H9 (cell line): ENCODE measurements around the gene FAM216A. TPM values are rescaled to one million over a fixed set of nuclear protein-coding genes. Genes with fewer than 3 reads are reported as not detected.

Source experiments
- DNase-seq: peaks from one replicate; pipeline ENCODE4 v3.0.0-alpha.2; 2017
- H2AFZ ChIP-seq: one replicate; pipeline ENCODE4 v1.6.1; 2013; ENCODE audit warnings: mild to moderate bottlenecking, low read length, control low read depth, moderate library complexity
- H2AK5ac ChIP-seq: 2 replicates; pipeline ENCODE4 v1.6.1; 2013; ENCODE audit warnings: low read length, control low read depth, mixed read lengths; ENCODE audit not compliant: insufficient read length
- H2BK120ac ChIP-seq: one replicate; pipeline ENCODE4 v1.6.1; 2013; ENCODE audit warnings: low read depth, mild to moderate bottlenecking, low read length, control low read depth, inconsistent platforms; ENCODE audit not compliant: poor library complexity, severe bottlenecking
- H2BK12ac ChIP-seq: 2 replicates; pipeline ENCODE4 v1.6.1; 2013; ENCODE audit warnings: low read length, control low read depth, mixed read lengths, low read depth; ENCODE audit not compliant: insufficient read length
- H2BK15ac ChIP-seq: 2 replicates; pipeline ENCODE4 v1.6.1; 2013; ENCODE audit warnings: low read depth, low read length, control low read depth
- H2BK20ac ChIP-seq: one replicate; pipeline ENCODE4 v1.6.1; 2013; ENCODE audit warnings: low read depth, mild to moderate bottlenecking, low read length, control low read depth, inconsistent platforms; ENCODE audit not compliant: poor library complexity, severe bottlenecking
- H2BK5ac ChIP-seq: 2 replicates; pipeline ENCODE4 v1.6.1; 2013; ENCODE audit warnings: low read length, control low read depth, mixed read lengths; ENCODE audit not compliant: insufficient read length
- H3K14ac ChIP-seq: 2 replicates; pipeline ENCODE4 v1.6.1; 2013; ENCODE audit warnings: low read length, control low read depth; ENCODE audit not compliant: insufficient read depth
- H3K18ac ChIP-seq: 2 replicates; pipeline ENCODE4 v1.6.1; 2013; ENCODE audit warnings: low read depth, mild to moderate bottlenecking, mixed read lengths, low read length, control low read depth; ENCODE audit not compliant: insufficient read length
- H3K23ac ChIP-seq: 2 replicates; pipeline ENCODE4 v1.6.1; 2013; ENCODE audit warnings: low read length, control low read depth, mixed read lengths, low read depth; ENCODE audit not compliant: insufficient read length
- H3K23me2 ChIP-seq: 2 replicates; pipeline ENCODE4 v1.6.1; 2013; ENCODE audit warnings: low read depth, mild to moderate bottlenecking, mixed read lengths, low read length, control low read depth; ENCODE audit not compliant: insufficient read length, poor library complexity, severe bottlenecking
- H3K27ac ChIP-seq: 2 replicates; pipeline ENCODE4 v1.5.1; 2013; ENCODE audit warnings: low read length, control low read depth, mixed read lengths, low read depth; ENCODE audit not compliant: insufficient read length
- H3K27me3 ChIP-seq: 2 replicates; pipeline ENCODE4 v1.6.1; 2013; ENCODE audit warnings: low read length, control low read depth, inconsistent platforms; ENCODE audit not compliant: insufficient read depth
- H3K4ac ChIP-seq: 2 replicates; pipeline ENCODE4 v1.6.1; 2013; ENCODE audit warnings: low read depth, mild to moderate bottlenecking, control low read depth, inconsistent platforms, low read length, moderate library complexity
- H3K4me1 ChIP-seq: 2 replicates; pipeline ENCODE4 v1.6.1; 2013; ENCODE audit warnings: low read length, control low read depth, inconsistent platforms; ENCODE audit not compliant: insufficient read depth
- H3K4me2 ChIP-seq: 2 replicates; pipeline ENCODE4 v1.6.1; 2013; ENCODE audit warnings: low read length, control low read depth, mixed read lengths; ENCODE audit not compliant: insufficient read length, insufficient read depth
- H3K56ac ChIP-seq: 2 replicates; pipeline ENCODE4 v1.6.1; 2013; ENCODE audit warnings: low read depth, mild to moderate bottlenecking, mixed read lengths, low read length, control low read depth; ENCODE audit not compliant: insufficient read length
- H3K79me1 ChIP-seq: 2 replicates; pipeline ENCODE4 v1.6.1; 2013; ENCODE audit warnings: low read depth, mild to moderate bottlenecking, moderate library complexity, low read length, control low read depth, inconsistent platforms; ENCODE audit not compliant: insufficient read depth, poor library complexity, severe bottlenecking
- H3K79me2 ChIP-seq: 2 replicates; pipeline ENCODE4 v1.6.1; 2013; ENCODE audit warnings: low read length, control low read depth, inconsistent platforms; ENCODE audit not compliant: insufficient read depth
- H3K9ac ChIP-seq: 2 replicates; pipeline ENCODE4 v1.6.1; 2013; ENCODE audit warnings: low read length, control low read depth, mixed read lengths; ENCODE audit not compliant: insufficient read length; ENCODE audit errors: extremely low read depth
- H3K9me3 ChIP-seq: one replicate; pipeline ENCODE4 v1.6.1; 2013; ENCODE audit warnings: low read depth, low read length, inconsistent platforms; ENCODE audit not compliant: control insufficient read depth
- H3T11ph ChIP-seq: one replicate; pipeline ENCODE4 v1.6.1; 2013; ENCODE audit warnings: mild to moderate bottlenecking, low read length, control low read depth, inconsistent platforms
- H4K20me1 ChIP-seq: one replicate; pipeline ENCODE4 v1.6.1; 2013; ENCODE audit not compliant: control insufficient read depth, insufficient read length, insufficient read depth
- H4K5ac ChIP-seq: 2 replicates; pipeline ENCODE4 v1.6.1; 2013; ENCODE audit warnings: low read depth, mild to moderate bottlenecking, mixed read lengths, low read length, control low read depth; ENCODE audit not compliant: insufficient read length
- H4K8ac ChIP-seq: replicated peaks from 2 replicates; pipeline ENCODE4 v1.6.1; 2013; ENCODE audit warnings: low read length, control low read depth, mixed read lengths, low read depth; ENCODE audit not compliant: insufficient read length
- H4K91ac ChIP-seq: 2 replicates; pipeline ENCODE4 v1.6.1; 2013; ENCODE audit warnings: low read depth, mild to moderate bottlenecking, moderate library complexity, mixed read lengths, low read length, control low read depth; ENCODE audit not compliant: insufficient read length
- H3K27ac Mint-ChIP-seq, 3 experiments: 2 replicates in 2 of 3; 3 replicates in 1 of 3; pipeline ENCODE4 v1.8.0; 2020 to 2021; ENCODE audit warnings: mixed read lengths in 3 of 3, mild to moderate bottlenecking in 1 of 3, moderate library complexity in 1 of 3
- H3K27me3 Mint-ChIP-seq: 2 replicates; pipeline ENCODE4 v1.8.0; 2021; ENCODE audit warnings: low read depth, mild to moderate bottlenecking, moderate library complexity, mixed read lengths
- H3K36me3 Mint-ChIP-seq, 3 experiments: 2 replicates in 2 of 3; 3 replicates in 1 of 3; pipeline ENCODE4 v1.8.0; 2020 to 2021; ENCODE audit warnings: low read depth in 3 of 3, mixed read lengths in 3 of 3; ENCODE audit not compliant: insufficient read depth in 1 of 3
- H3K4me1 Mint-ChIP-seq, 2 experiments: 2 replicates each; pipeline ENCODE4 v1.8.0; 2020; ENCODE audit warnings: mixed read lengths in 2 of 2
- H3K4me3 Mint-ChIP-seq, 2 experiments: 2 replicates in 1 of 2; 3 replicates in 1 of 2; pipeline ENCODE4 v1.8.0; 2020 to 2021; ENCODE audit warnings: mild to moderate bottlenecking in 2 of 2, mixed read lengths in 2 of 2, moderate library complexity in 1 of 2
- H3K9me3 Mint-ChIP-seq, 2 experiments: 2 replicates in 1 of 2; 3 replicates in 1 of 2; pipeline ENCODE4 v1.8.0; 2020; ENCODE audit warnings: mild to moderate bottlenecking in 2 of 2, mixed read lengths in 2 of 2, moderate library complexity in 1 of 2
- CTCF ChIP-seq: fragments of 200-600 bp; sonication (generic); conservative IDR thresholded peaks from 3 replicates; pipeline ENCODE4 v1.8.0; 2021; ENCODE audit warnings: antibody characterized with exemption, mild to moderate bottlenecking
- WGBS: extraction: QIAGEN DNeasy Blood & Tissue Kit; methylation state at CpG from one replicate; pipeline ENCODE4 v1.1.7; 2013; ENCODE audit warnings: missing lambda C conversion rate, low lambda C conversion rate, mixed read lengths; ENCODE audit not compliant: insufficient read length; ENCODE audit errors: extremely low coverage; 5-methylcytosine and 5-hydroxymethylcytosine counted together
- total RNA-seq: library from RNA; stranded (reverse); gene quantifications from 2 replicates; pipeline ENCODE4 v1.2.1, GENCODE V29; 2021

Gene FAM216A
- total RNA-seq, 1 experiment from 2014 or later, result 18.1 TPM

- Histone ChIP-seq H2AFZ (no peak overlapping the region), H3K9ac (peak overlapping the region; percentile 47), H3T11ph (no peak overlapping the region), H4K5ac (no peak overlapping the region), H3K4ac (no peak overlapping the region), H3K79me2 (peaks cover 12% of the 10 kb centered on the region; the same call in 1 of the 2 replicates), H3K27me3 (no peaks in the 10 kb centered on the region), H4K20me1 (no peaks in the 10 kb centered on the region), H3K9me3 (no peaks in the 10 kb centered on the region), H2BK5ac (no peak overlapping the region), H2BK120ac (no peak overlapping the region), H4K8ac (no peak overlapping the region), H3K14ac (no peak overlapping the region), H3K23ac (no peak overlapping the region), H4K91ac (no peak overlapping the region), H3K18ac (no peak overlapping the region), H2BK12ac (no peak overlapping the region), H3K4me2 (peak overlapping the region; percentile 95), H3K56ac (no peak overlapping the region), H3K27ac (no peak overlapping the region), H2BK15ac (no peak overlapping the region), H2AK5ac (no peak overlapping the region), H3K79me1 (no peaks in the 10 kb centered on the region), H3K4me1 (peaks cover 3% of the 10 kb centered on the region; the same call in 1 of the 2 replicates), H3K23me2 (peaks cover 3% of the 10 kb centered on the region), H2BK20ac (no peak overlapping the region)
- TF ChIP-seq CTCF, result no peak
- peaks cover 16 to 42% (median 39%) of the 10 kb centered on the region in 3 experiments for H3K36me3 Mint-ChIP-seq
- WGBS, result no CpG with 5 or more reads among the region's 5 CpGs
- H3K27me3 Mint-ChIP-seq, result no peaks in the 10 kb centered on the region
- DNase-seq, result no peak
- H3K9me3 Mint-ChIP-seq, result peaks cover 0 to 6% of the 10 kb centered on the region in 2 experiments; a peak in 2 of 5 replicates
- peak overlapping the region; percentile 98 to 99 for H3K4me3 Mint-ChIP-seq
- H3K27ac Mint-ChIP-seq, result peak overlapping the region in 2 of 3 experiments; percentile 48 to 77; a peak in 1 of 7 replicates
- H3K4me1 Mint-ChIP-seq, result peaks cover 13 to 23% of the 10 kb centered on the region in 2 experiments
Observed at GRCh38 chr12:110466791-110467190, 1.9 kb upstream of the FAM216A start.
